ENCODE results near the gene AEBP1. TPM values are rescaled to one million over a fixed set of nuclear protein-coding genes. Genes with fewer than 3 reads are reported as not detected.

AEBP1 gene
- total RNA-seq, 1 experiment from 2014 or later, result not detected

DNA sequence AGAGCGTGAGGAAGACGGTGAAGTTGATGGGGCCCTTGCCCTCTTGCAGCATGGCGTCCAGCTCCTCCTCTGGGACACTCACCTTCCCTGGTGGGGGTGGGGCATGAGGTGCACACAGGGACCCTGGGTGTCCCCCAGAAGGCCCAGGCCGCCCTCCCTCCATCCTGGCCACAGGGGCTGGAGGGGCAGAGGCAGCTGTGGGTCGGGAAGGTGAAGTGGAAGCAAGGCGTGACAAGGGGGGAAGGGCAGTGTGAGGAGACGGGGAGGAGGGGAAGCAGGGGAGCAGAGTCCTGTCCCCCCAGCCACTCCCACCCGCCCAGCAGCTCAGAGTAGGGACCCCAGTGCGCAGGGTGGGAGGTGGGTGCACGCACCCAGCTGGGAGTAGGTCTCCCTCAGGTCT, 36.2 kb downstream of the AEBP1 start:
- no peak for DNase-seq (ENCODE audit: low read depth)

- DNase-seq (ENCODE audit: low read depth), result no peak
Measured at GRCh38 chr7:44141221-44141850, 37.2 kb downstream of the AEBP1 start, which contains the start of gene MYL7. Gene MYL7 (minus strand): TSS chr7:44141332. CDS start chr7:44141305, 27 bp downstream.

DNA sequence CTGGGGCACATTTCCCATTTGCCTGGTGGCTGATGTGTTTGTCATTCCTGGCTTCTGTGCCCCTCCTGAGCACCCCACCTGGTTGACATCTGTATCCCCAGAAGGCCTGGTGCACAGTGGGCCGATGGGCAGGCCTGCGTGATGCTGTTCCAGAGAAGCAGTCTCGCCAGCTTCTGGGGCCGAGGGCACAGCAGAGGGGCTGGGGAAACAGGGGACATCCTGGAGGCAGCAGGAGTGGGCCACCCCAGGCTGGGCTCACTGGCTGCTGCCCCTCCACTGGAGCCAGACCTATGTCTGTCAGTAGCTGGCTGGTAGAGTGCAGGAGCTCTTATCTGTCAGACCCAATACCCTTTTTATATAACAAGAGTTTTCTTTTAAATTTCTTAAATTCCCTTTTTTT, 37.9 kb downstream of the AEBP1 start:
- no peak for DNase-seq (ENCODE audit: low read depth)

DNA sequence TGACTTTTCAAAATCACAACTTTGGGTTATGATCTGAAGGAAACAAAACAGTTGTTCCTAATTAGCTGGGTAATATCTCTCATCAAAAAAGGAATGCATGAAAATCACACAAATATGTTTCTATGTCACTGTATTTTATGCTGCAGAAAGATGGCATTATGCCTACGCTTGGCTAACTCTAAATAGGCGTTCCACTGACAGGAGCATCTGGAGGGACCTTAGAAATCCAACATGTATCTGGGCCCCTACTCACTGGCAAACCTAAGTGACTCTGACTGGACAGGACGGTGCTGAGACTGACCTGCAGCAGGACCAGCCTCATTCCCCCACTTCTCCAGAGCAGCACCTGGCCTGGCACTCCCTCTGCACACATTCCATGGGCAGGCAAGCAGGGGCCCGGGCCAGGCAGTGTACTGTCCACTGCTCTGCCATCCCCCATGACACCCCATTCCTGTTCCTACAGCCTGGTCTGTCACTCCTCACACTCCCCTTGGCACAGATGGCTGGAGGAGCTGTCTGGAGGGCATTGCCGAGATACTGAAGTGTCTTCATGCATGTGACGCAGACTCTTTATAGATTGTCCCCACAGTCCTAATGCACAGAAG, 39.6 kb downstream of the AEBP1 start:
- no peak for DNase-seq (ENCODE audit: low read depth)

- DNase-seq (ENCODE audit: low read depth), result no peak
Measured at GRCh38 chr7:44144426-44144967, 40.4 kb downstream of the AEBP1 start.

GRCh38 chr7:44144968-44145478, 40.9 kb downstream of the AEBP1 start:
- DNase-seq (ENCODE audit: low read depth), result no peak

- DNase-seq (ENCODE audit: low read depth), result no peak
Measured at GRCh38 chr7:44145479-44145968, 41.4 kb downstream of the AEBP1 start.

DNA sequence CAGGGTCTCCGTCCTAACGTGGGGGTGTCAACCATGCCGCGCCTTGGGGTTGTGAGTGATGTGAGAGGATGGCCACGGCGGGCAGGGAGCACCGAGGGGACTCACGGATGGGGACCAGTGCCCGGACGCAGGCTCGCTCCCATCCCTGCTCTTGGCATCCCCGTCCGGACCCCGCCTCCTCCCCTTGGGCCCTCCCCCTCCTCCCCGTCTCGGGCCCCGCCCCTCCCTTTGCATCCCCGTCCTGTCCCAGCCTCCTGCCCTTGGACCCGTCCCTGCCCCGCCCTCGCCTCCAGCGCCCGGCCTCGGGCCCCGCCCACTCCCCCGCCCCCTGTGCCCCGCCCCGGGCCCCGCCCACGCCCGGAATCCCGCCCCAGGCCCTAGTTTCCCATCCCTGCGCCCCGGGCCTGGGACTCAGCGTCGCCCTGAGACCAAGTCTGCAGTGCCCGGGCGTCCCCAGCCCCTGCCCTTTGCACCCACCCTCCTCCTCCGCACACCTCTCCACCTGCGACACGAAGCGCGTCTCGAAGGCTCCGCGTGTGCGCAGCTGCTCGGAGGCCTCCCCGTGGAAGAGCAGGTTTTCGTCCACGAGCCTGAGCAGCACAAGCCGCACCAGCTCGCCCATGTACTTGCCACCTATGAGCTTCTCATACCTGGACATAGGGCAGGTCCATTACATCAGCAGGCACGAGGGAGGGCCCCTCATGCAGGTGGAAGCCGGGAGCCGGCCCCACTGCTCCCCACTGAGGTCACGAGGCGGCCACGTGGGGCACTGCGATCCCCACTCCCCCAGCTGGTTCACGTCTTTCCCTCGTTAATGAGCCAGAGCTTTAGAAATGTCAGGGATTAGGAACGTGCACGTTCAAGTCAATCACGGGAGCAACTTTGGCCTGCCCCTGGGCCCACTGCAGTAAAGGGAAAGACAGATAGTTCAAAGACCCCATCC, 42.1 kb downstream of the AEBP1 start:
- no peak for DNase-seq (ENCODE audit: low read depth)

- no peak for DNase-seq (ENCODE audit: low read depth)
Measured at GRCh38 chr7:44147026-44147991, 43.2 kb downstream of the AEBP1 start.

GRCh38 chr7:44148166-44148565, 44.0 kb downstream of the AEBP1 start:
- DNase-seq (ENCODE audit: low read depth), result no peak

- DNase-seq (ENCODE audit: low read depth), result no peak
Measured at GRCh38 chr7:44148961-44149536, 44.9 kb downstream of the AEBP1 start.

GRCh38 chr7:44149571-44150465, 45.7 kb downstream of the AEBP1 start:
- no peak for DNase-seq (ENCODE audit: low read depth)

DNA sequence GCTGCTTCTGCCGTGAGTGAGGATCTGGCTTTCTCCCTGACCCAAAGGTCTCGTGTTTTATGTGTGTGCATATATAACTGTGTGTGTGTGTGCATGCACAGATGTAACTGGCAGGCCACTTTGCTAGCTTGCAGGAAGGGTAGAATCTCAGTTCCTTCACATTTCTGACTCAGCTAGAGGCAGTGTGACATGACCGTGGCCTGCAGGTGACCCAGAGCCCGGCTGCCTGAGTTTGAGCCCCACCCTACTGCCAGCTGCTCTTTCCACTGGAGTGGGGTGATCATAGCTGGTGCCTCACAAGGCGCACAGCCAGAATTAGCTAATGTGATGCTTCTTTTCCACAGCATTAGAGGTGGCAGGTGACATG, 46.3 kb downstream of the AEBP1 start:
- no peak for DNase-seq (ENCODE audit: low read depth)

GRCh38 chr7:44150966-44151941, 47.1 kb downstream of the AEBP1 start:
- DNase-seq (ENCODE audit: low read depth), result no peak

DNA sequence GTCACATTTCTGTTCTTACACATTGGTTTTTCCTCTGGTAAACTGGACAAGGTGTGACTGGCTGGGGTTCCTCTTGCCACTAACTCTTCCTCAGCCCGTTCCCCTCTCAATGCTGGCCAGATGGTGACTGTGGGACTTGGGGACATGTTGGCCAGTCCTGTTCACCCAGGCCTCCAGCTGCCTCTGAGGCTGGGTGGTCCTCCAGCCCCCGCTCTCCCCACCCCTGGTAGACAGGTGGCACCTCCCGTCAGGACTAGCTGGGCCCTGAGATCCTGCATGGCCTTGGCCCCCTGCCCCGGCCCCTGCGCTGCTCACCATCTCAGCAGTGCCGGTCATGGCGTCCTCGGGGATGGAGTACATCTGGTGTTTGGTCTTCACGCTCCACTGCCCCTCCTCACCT, 47.8 kb downstream of the AEBP1 start:
- no peak for DNase-seq (ENCODE audit: low read depth)

DNA sequence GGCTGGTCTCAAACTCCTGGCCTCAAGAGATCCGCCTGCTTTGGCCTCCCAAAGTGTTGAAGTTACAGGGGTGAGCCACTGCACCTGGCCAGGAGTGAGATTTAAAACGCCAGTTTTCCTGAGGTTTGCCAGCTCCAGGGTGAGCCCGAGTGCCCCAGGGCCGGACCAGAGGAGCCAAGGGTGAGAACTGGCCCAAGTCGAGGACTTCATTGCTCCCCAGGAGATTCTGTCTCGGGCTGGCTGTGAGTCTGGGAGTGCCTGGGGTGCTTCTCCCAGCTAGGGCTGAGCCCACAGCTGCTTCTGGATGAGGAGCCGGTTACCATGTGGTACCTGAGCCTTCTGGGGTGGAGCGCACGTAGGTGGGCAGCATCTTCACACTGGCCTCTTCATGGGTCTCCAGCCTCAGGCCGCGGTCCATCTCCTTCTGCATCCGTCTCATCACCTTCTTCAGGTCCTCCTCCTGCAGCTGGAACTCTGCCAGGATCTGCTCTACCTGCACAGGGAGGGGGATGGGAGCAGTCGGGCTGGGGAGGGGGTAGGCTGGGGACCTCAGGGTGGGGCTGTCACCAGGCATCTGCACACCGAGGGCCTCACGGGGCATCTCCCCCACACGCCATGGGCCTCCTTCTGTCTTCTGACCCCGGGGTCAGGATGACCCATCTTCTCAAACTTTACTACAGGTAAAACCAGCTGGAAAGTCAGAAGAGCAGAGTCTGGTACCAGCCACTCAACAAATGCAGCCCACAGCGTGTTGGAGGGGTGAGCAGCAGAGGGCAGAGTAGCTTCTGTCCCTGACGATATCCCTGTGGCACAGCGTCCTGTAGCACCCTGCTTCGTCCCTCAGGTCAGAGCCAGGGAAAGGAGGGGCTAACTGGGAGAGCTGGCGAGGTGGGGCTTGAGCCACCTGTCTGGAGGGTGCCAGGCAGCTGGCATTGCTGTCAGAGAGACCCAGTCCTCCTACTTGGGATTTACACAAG, 49.1 kb downstream of the AEBP1 start:
- no peak for DNase-seq (ENCODE audit: low read depth)

DNA sequence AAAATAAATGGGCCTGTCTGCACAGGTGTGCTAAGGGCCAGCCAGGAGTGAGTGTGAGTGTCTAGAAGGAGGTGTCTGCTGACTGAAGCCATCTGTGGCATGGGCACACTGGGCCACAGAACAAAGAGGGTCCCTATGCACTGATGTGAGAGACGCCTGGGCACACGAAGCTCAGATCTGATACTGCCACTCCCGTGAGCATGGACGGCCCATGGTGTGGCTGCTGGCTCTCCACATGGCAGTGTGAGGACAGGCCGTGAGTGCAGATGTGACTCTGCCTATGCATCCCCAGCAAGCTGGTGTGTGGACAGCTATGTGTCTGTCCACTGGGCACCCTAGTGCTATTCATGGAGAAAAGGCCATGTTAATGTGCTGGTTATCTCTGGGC, 49.8 kb downstream of the AEBP1 start:
- DNase-seq (ENCODE audit: low read depth), result no peak

All from HT1080 (cell line).